HEK293 (cell line): ENCODE results near the gene MARK3.

Source experiments
- CTCF ChIA-PET: fragments of 350-600 bp; formaldehyde crosslinking; extraction: SDS; loops from one replicate; lab custom pipeline; 2021; ENCODE audit warnings: antibody characterized with exemption; lab: Yijun Ruan, JAX
- POLR2A ChIA-PET: fragments of 300-600 bp; formaldehyde crosslinking; extraction: SDS; loops from one replicate; lab custom pipeline; 2020; ENCODE audit warnings: antibody characterized with exemption, inconsistent platforms; lab: Yijun Ruan, JAX
- H3K27ac ChIP-seq: fragments of 200-500 bp; sonication (Bioruptor generic); 2 replicates; pipeline ENCODE4 v1.5.1; 2014; ENCODE audit warnings: low read depth, low read length, control low read depth, inconsistent platforms; ENCODE audit errors: extremely low read depth
- H3K36me3 ChIP-seq, 2 experiments: fragments of 200-500 bp in 1 of 2; sonication (Bioruptor generic) in 1 of 2; 1 replicate in 1 of 2; 2 replicates in 1 of 2; pipeline ENCODE4 v1.5.1; 2014 to 2017; ENCODE audit warnings: inconsistent platforms in 2 of 2, low read length in 2 of 2; ENCODE audit not compliant: control insufficient read depth in 2 of 2, insufficient read depth in 1 of 2
- H3K4me1 ChIP-seq: fragments of 200-500 bp; sonication (Bioruptor generic); 2 replicates; pipeline ENCODE4 v1.5.1; 2014; ENCODE audit warnings: mild to moderate bottlenecking, low read length, inconsistent platforms; ENCODE audit not compliant: control insufficient read depth, insufficient read depth
- H3K4me3 ChIP-seq: 2 replicates; pipeline ENCODE4 v1.5.1; 2011; ENCODE audit warnings: low read depth, mild to moderate bottlenecking, control low read depth, low read length, moderate library complexity
- H3K9me3 ChIP-seq: fragments of 200-500 bp; sonication (Bioruptor generic); 2 replicates; pipeline ENCODE4 v1.5.1; 2014; ENCODE audit warnings: low read depth, low read length, inconsistent platforms; ENCODE audit not compliant: control insufficient read depth, insufficient read depth
- BCL11A ChIP-seq: fragments of 450-650 bp; formaldehyde crosslinking; IDR thresholded peaks from 2 replicates; pipeline ENCODE4 v1.5.1; 2016; ENCODE audit warnings: low read depth, missing biosample characterization, missing genetic modification characterization
- BCL11B ChIP-seq: fragments of 450-650 bp; formaldehyde crosslinking; IDR thresholded peaks from 2 replicates; pipeline ENCODE4 v1.5.1; 2016; ENCODE audit warnings: low read depth, missing biosample characterization, missing genetic modification characterization
- IKZF3 ChIP-seq: fragments of 450-650 bp; IDR thresholded peaks from 2 replicates; pipeline ENCODE4 v1.5.0; 2018; ENCODE audit warnings: missing biosample characterization, mild to moderate bottlenecking, missing genetic modification characterization, moderate library complexity
- KLF7 ChIP-seq: fragments of 450-650 bp; formaldehyde crosslinking; IDR thresholded peaks from 2 replicates; pipeline ENCODE4 v1.5.1; 2016; ENCODE audit warnings: missing biosample characterization, missing genetic modification characterization, borderline replicate concordance
- OVOL3 ChIP-seq: fragments of 450-650 bp; formaldehyde crosslinking; IDR thresholded peaks from 2 replicates; pipeline ENCODE4 v1.5.1; 2016; ENCODE audit warnings: missing biosample characterization, missing genetic modification characterization
- RBAK ChIP-seq: fragments of 450-650 bp; formaldehyde crosslinking; IDR thresholded peaks from 2 replicates; pipeline ENCODE4 v1.5.1; 2016; ENCODE audit warnings: missing biosample characterization, missing genetic modification characterization
- SCRT1 ChIP-seq: fragments of 450-650 bp; formaldehyde crosslinking; IDR thresholded peaks from 2 replicates; pipeline ENCODE4 v1.5.1; 2016; ENCODE audit warnings: missing biosample characterization, missing genetic modification characterization, borderline replicate concordance
- SP7 ChIP-seq: fragments of 450-650 bp; formaldehyde crosslinking; IDR thresholded peaks from 2 replicates; pipeline ENCODE4 v1.5.1; 2016; ENCODE audit warnings: missing biosample characterization, missing genetic modification characterization
- ZBTB20 ChIP-seq: fragments of 450-650 bp; formaldehyde crosslinking; IDR thresholded peaks from 2 replicates; pipeline ENCODE4 v1.5.1; 2016; ENCODE audit warnings: missing biosample characterization, missing genetic modification characterization
- ZBTB21 ChIP-seq: fragments of 450-650 bp; formaldehyde crosslinking; IDR thresholded peaks from 2 replicates; pipeline ENCODE4 v1.5.1; 2017; ENCODE audit warnings: missing biosample characterization, missing genetic modification characterization
- ZBTB44 ChIP-seq: fragments of 450-650 bp; IDR thresholded peaks from 2 replicates; pipeline ENCODE4 v1.5.1; 2018; ENCODE audit warnings: missing biosample characterization, mild to moderate bottlenecking, missing genetic modification characterization
- ZNF121 ChIP-seq: fragments of 450-650 bp; formaldehyde crosslinking; IDR thresholded peaks from 2 replicates; pipeline ENCODE4 v1.5.1; 2016; ENCODE audit warnings: missing biosample characterization, missing genetic modification characterization
- ZNF24 ChIP-seq: fragments of 450-650 bp; formaldehyde crosslinking; IDR thresholded peaks from 2 replicates; pipeline ENCODE4 v1.5.1; 2016; ENCODE audit warnings: missing biosample characterization, missing genetic modification characterization
- ZNF26 ChIP-seq: fragments of 450-650 bp; formaldehyde crosslinking; IDR thresholded peaks from 2 replicates; pipeline ENCODE4 v1.5.1; 2016; ENCODE audit warnings: missing biosample characterization, missing genetic modification characterization
- ZNF280C ChIP-seq: fragments of 450-650 bp; formaldehyde crosslinking; IDR thresholded peaks from 2 replicates; pipeline ENCODE4 v1.5.1; 2016; ENCODE audit warnings: missing biosample characterization, missing genetic modification characterization
- ZNF600 ChIP-seq: fragments of 450-650 bp; formaldehyde crosslinking; IDR thresholded peaks from 2 replicates; pipeline ENCODE4 v1.5.1; 2016; ENCODE audit warnings: missing biosample characterization, missing genetic modification characterization
- ZNF610 ChIP-seq: fragments of 450-650 bp; formaldehyde crosslinking; IDR thresholded peaks from 2 replicates; pipeline ENCODE4 v1.5.1; 2016; ENCODE audit warnings: missing biosample characterization, missing genetic modification characterization, borderline replicate concordance
- ZNF629 ChIP-seq: fragments of 450-650 bp; formaldehyde crosslinking; IDR thresholded peaks from 2 replicates; pipeline ENCODE4 v1.5.1; 2017; ENCODE audit warnings: missing biosample characterization, missing genetic modification characterization
- ZNF692 ChIP-seq: fragments of 450-650 bp; formaldehyde crosslinking; IDR thresholded peaks from 2 replicates; pipeline ENCODE4 v1.5.1; 2016; ENCODE audit warnings: missing biosample characterization, missing genetic modification characterization
- ZNF76 ChIP-seq: fragments of 450-650 bp; formaldehyde crosslinking; IDR thresholded peaks from 2 replicates; pipeline ENCODE4; 2016; ENCODE audit warnings: low read depth, missing biosample characterization, missing genetic modification characterization, borderline replicate concordance
- ZNF768 ChIP-seq: fragments of 450-650 bp; formaldehyde crosslinking; IDR thresholded peaks from 2 replicates; pipeline ENCODE4 v1.5.1; 2018; ENCODE audit warnings: missing biosample characterization, mild to moderate bottlenecking, missing genetic modification characterization
- ZSCAN23 ChIP-seq: fragments of 450-650 bp; formaldehyde crosslinking; IDR thresholded peaks from 2 replicates; pipeline ENCODE4 v1.5.1; 2016; ENCODE audit warnings: missing biosample characterization, missing genetic modification characterization
- TF ChIP-seq, protein P1 (sequence below): fragments of 450-650 bp; formaldehyde crosslinking; IDR thresholded peaks from 2 replicates; pipeline ENCODE4 v1.5.1; 2016; ENCODE audit warnings: missing biosample characterization, missing genetic modification characterization
- TF ChIP-seq, protein P2 (sequence below): fragments of 450-650 bp; formaldehyde crosslinking; IDR thresholded peaks from 2 replicates; pipeline ENCODE4 v1.5.1; 2016; ENCODE audit warnings: missing biosample characterization, missing genetic modification characterization

Gene MARK3

DNA sequence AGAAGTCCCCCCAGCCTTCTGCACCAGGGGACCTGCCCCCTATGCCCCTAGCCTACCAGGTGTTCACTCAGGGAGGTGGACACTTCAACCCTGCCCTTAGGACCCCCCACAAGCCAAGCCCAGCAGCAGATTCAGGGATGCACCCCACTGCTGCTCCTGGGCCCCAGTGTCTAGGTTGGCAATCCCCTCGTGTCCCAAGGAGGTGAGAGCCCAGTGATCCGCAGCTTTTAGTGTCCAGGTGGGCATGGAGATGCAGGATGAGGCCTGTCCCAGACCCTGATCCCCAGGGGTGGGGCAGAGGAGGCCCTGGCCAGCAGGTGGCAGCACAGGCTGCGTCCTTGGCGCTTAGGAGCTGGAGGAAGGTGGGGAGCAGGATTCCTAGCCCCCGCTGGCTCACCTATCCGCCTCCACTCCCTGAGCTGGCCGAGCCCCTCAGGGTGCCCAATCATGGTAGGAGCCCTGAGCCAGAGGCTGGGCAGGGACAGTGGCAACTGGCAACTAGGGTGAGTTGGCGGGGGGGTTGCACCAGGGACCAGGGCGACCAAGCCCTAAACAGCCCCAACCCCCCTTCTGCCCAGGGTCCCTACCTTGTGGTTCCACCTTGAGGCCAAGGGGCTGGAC is 133.3 kb downstream of the MARK3 start (continued):
- TF ChIP-seq, protein P1, sequence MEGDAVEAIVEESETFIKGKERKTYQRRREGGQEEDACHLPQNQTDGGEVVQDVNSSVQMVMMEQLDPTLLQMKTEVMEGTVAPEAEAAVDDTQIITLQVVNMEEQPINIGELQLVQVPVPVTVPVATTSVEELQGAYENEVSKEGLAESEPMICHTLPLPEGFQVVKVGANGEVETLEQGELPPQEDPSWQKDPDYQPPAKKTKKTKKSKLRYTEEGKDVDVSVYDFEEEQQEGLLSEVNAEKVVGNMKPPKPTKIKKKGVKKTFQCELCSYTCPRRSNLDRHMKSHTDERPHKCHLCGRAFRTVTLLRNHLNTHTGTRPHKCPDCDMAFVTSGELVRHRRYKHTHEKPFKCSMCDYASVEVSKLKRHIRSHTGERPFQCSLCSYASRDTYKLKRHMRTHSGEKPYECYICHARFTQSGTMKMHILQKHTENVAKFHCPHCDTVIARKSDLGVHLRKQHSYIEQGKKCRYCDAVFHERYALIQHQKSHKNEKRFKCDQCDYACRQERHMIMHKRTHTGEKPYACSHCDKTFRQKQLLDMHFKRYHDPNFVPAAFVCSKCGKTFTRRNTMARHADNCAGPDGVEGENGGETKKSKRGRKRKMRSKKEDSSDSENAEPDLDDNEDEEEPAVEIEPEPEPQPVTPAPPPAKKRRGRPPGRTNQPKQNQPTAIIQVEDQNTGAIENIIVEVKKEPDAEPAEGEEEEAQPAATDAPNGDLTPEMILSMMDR (tag by site-specific recombination): peak; percentile 98
- TF ChIP-seq ZNF280C (tag by site-specific recombination): no peak
- TF ChIP-seq OVOL3: no peak; the same call in 1 of the 2 replicates
- TF ChIP-seq KLF7 (tag by site-specific recombination): peak; percentile 58; the same call in 1 of the 2 replicates
- TF ChIP-seq ZNF26 (tag by site-specific recombination): no peak
- TF ChIP-seq ZNF76 (tag by site-specific recombination): no peak

DNA sequence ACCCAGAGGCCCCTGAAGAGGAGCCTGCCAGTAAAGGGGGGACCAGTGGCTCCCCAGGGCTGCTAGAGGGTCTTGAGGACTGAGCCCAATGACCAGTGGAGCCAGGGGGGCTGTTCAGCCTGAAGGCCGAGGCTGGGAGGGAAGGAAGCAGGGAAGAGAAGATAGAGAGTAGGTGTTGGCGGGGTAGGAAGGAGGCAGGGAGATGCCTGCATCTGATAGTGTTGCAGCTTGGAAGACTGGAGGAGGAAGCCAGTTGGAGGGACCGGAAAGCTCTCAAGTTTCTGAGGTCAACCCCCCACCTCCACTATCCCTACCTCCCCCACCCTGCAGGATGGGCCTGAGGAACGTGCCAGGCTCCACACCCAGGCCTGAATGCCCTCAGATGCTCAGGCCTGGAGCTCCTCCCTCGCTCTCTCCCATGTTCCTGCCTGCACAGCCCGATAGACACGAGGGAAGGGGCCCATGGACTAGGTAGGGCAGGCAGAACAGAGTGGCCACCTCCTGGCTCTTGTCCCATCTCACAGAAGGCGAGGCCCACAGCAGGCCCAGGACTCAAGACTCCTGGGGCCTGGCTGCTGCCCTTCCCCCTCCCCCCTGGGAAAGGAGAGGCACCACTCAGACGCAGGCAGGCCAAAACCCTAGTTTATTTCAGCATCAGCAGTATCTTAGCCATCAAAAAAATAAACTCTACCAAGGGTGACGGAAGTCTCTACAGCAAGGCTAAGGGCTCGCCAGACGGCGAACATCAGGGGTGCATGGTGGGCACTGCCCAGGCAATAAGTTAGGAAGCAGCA is 134.0 kb downstream of the MARK3 start:
- Histone ChIP-seq H3K9me3 (no peaks in the 10 kb centered on the region), H3K4me3 (no peak overlapping the region), H3K36me3 (peaks cover 0 to 33% of the 10 kb centered on the region in 2 experiments; a peak in 1 of 3 replicates), H3K27ac (peak overlapping the region; percentile 99), H3K4me1 (peaks cover 15% of the 10 kb centered on the region)
- ChIA-PET POLR2A (interaction anchor here (0.7 to 2.7 kb wide), 12 partner anchors 9 to 187 kb away, joined by 3 to 24 read pairs (median 4); partner anchors contain the start of genes EIF5 and TRMT61A), CTCF (interaction anchor here (0.7 to 3.9 kb wide), 21 partner anchors 9 to 385 kb away, joined by 3 to 48 read pairs (median 5); partner anchors contain the start of gene TRMT61A)
- no peak for TF ChIP-seq ZNF768 (tag by site-specific recombination)
- 0 out of 2 replicates have a peak, but pooled peaks have one; percentile 4 for TF ChIP-seq SCRT1
- TF ChIP-seq ZNF121 (tag by site-specific recombination): peak; percentile 96
- 0 out of 2 replicates have a peak, but pooled peaks have one; percentile 7 for TF ChIP-seq ZNF24 (tag by site-specific recombination)
- TF ChIP-seq ZBTB21 (tag by site-specific recombination): peak; percentile 30; the same call in 1 of the 2 replicates
- peak; percentile 84 for TF ChIP-seq SP7 (tag by site-specific recombination)
- TF ChIP-seq, protein P2, sequence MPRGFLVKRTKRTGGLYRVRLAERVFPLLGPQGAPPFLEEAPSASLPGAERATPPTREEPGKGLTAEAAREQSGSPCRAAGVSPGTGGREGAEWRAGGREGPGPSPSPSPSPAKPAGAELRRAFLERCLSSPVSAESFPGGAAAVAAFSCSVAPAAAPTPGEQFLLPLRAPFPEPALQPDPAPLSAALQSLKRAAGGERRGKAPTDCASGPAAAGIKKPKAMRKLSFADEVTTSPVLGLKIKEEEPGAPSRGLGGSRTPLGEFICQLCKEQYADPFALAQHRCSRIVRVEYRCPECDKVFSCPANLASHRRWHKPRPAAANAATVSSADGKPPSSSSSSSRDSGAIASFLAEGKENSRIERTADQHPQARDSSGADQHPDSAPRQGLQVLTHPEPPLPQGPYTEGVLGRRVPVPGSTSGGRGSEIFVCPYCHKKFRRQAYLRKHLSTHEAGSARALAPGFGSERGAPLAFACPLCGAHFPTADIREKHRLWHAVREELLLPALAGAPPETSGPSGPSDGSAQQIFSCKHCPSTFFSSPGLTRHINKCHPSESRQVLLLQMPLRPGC (tag by site-specific recombination): peak; percentile 63
- TF ChIP-seq ZSCAN23 (tag by site-specific recombination): 0 out of 2 replicates have a peak, but pooled peaks have one; percentile 18
- peak; percentile 72; the same call in 1 of the 2 replicates for TF ChIP-seq BCL11B (tag by site-specific recombination)
- TF ChIP-seq ZNF692: peak; percentile 87
- peak; percentile 73; the same call in 1 of the 2 replicates for TF ChIP-seq ZBTB20 (tag by site-specific recombination)
- peak; percentile 99 for TF ChIP-seq BCL11A (tag by site-specific recombination)
- TF ChIP-seq IKZF3: peak; percentile 97
- peak; percentile 17; the same call in 1 of the 2 replicates for TF ChIP-seq ZNF610
- TF ChIP-seq RBAK (tag by site-specific recombination): no peak
- TF ChIP-seq ZNF629: peak; percentile 83
- TF ChIP-seq ZNF600 (tag by site-specific recombination): peak; percentile 98
- peak; percentile 83 for TF ChIP-seq ZBTB44 (tag by site-specific recombination)
